Tibial artery (tissue), 4 donors: ENCODE data around the gene POU3F2.

Experiments used
- DNase-seq, 2 donors: peaks; one replicate each; pipeline ENCODE4 v3.0.0-alpha.2; 2019
- H3K27ac ChIP-seq, 2 donors: fragments of 200-600 bp; sonication (generic) in 1 of 2; 1 replicate in 1 of 2; 2 replicates in 1 of 2; pipeline ENCODE4 v1.5.1; 2018 to 2019; ENCODE audit warnings: mild to moderate bottlenecking in 1 of 2
- H3K27me3 ChIP-seq, 2 donors: fragments of 200-600 bp; sonication (generic) in 1 of 2; one replicate each; pipeline versions ENCODE4 v1.5.1 to v1.6.0; 2016 to 2019
- H3K36me3 ChIP-seq, 3 donors: fragments of 200-600 bp; sonication (generic) in 2 of 3; one replicate each; pipeline ENCODE4 v1.5.1; 2016 to 2019; ENCODE audit warnings: mild to moderate bottlenecking in 2 of 3
- H3K4me1 ChIP-seq, 4 donors: fragments of 200-600 bp; sonication (generic) in 2 of 4; 1 replicate in 3 of 4; 2 replicates in 1 of 4; pipeline ENCODE4 v1.5.1; 2016 to 2019
- H3K4me3 ChIP-seq, 2 donors: fragments of 200-600 bp; sonication (generic) in 1 of 2; 1 replicate in 1 of 2; 2 replicates in 1 of 2; pipeline ENCODE4 v1.5.1; 2018 to 2019; ENCODE audit warnings: mild to moderate bottlenecking in 2 of 2
- H3K9me3 ChIP-seq, 3 donors: fragments of 200-600 bp; sonication (generic) in 1 of 3; one replicate each; pipeline ENCODE4 v1.5.1; 2016 to 2019
- intact Hi-C: fragments of 100-400 bp; cut with DNase I; formaldehyde crosslinking; loops from one replicate; pipeline ENCODE4 v1.15.0; 2023; ENCODE audit warnings: low total_unique reads
- TF ChIP-seq, protein P1 (sequence below), 2 experiments: fragments of 200-600 bp in 1 of 2; fragments of 450-650 bp in 1 of 2; IDR thresholded peaks; one replicate each; pipeline ENCODE4 v1.5.1; 2017 to 2019; ENCODE audit warnings: antibody characterized with exemption in 2 of 2, mild to moderate bottlenecking in 1 of 2, moderate library complexity in 1 of 2

Gene POU3F2

GRCh38 chr6:98844244-98845210 is 10.2 kb downstream of the POU3F2 start:
- Histone ChIP-seq H3K4me3 (peak overlapping the region in 1 of 2 donors; percentile 34), H3K36me3 (no peaks in the 10 kb centered on the region), H3K27ac (no peak overlapping the region), H3K9me3 (no peaks in the 10 kb centered on the region), H3K27me3 (peaks cover 9 to 97% of the 10 kb centered on the region in 2 donors), H3K4me1 (peaks cover 0 to 43% (median 27%) of the 10 kb centered on the region in 4 donors)
- no peak for DNase-seq
- TF ChIP-seq, protein P1, sequence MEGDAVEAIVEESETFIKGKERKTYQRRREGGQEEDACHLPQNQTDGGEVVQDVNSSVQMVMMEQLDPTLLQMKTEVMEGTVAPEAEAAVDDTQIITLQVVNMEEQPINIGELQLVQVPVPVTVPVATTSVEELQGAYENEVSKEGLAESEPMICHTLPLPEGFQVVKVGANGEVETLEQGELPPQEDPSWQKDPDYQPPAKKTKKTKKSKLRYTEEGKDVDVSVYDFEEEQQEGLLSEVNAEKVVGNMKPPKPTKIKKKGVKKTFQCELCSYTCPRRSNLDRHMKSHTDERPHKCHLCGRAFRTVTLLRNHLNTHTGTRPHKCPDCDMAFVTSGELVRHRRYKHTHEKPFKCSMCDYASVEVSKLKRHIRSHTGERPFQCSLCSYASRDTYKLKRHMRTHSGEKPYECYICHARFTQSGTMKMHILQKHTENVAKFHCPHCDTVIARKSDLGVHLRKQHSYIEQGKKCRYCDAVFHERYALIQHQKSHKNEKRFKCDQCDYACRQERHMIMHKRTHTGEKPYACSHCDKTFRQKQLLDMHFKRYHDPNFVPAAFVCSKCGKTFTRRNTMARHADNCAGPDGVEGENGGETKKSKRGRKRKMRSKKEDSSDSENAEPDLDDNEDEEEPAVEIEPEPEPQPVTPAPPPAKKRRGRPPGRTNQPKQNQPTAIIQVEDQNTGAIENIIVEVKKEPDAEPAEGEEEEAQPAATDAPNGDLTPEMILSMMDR (IDR thresholded peaks at IDR 0.05): no peak
- intact Hi-C loops: no loop called here

DNA sequence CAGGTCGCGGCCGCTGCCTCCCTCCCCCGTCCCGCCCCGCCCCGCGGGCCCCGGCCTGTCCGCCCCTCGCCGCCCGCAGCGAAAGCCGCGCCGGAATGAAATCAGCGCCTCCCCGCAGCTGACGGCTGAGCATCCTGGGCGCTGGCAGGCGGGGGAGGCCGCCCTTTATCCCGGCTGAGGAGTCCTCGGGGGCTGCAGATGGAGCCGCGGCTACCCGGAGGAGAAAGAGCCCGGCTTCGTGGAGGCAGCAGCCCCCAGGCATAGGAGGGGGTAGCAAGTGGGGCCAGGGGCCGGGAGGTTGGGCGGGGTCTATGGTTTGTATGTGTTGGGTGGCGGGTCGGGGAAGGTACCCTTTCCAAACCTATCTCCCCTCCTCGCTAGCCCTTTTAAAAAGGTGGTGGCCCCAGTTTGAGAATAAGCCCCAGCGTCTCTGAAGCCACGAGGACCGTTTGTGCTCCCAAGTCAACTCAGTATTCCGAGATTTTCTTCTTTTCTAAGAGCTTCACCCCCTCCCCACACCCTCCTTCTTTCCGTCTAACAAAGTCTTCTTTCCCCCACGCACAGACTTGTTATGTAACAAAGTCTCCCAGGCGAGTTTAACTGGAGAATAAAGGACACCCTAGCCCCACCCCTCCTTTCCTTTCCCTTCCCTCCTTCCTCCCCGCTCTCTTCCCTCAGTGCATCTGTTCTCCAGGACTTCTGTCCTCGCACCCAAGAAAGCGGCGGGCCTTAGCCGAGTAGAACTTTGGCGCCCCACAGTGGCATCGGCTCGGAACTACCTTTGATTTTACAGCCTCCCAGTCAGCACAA is 11.0 kb downstream of the POU3F2 start:
- peaks cover 0 to 43% (median 27%) of the 10 kb centered on the region in 4 donors for H3K4me1 ChIP-seq
- peak overlapping the region in 1 of 2 donors; percentile 34 for H3K4me3 ChIP-seq
- intact Hi-C loops: no loop called here
- H3K27ac ChIP-seq: no peak overlapping the region
- H3K9me3 ChIP-seq: no peaks in the 10 kb centered on the region
- peak; percentile 69 to 83 for DNase-seq
- TF ChIP-seq, protein P1 (IDR thresholded peaks at IDR 0.05): peak; percentile 62 to 81
- H3K27me3 ChIP-seq: peaks cover 9 to 88% of the 10 kb centered on the region in 2 donors
- no peaks in the 10 kb centered on the region for H3K36me3 ChIP-seq

DNA sequence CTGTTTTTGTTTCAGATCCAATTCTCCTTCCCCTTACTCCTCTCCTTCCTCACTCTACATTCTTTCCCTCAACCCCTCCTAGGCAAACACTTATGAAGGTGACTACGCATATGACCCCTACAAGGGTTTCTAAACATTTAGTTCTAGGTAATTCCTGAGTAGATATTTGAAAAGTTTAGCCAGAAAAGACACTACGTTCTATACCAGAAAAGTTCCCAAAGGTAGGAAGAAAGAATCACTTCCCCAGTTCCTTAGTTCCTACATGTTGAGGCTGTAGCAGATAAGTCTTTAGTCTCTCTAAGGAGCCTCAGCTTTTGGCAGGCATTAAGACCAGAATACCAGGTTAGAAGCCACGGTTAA is 11.6 kb downstream of the POU3F2 start:
- H3K9me3 ChIP-seq: no peaks in the 10 kb centered on the region
- peaks cover 0 to 43% (median 27%) of the 10 kb centered on the region in 4 donors for H3K4me1 ChIP-seq
- DNase-seq: no peak
- peaks cover 9 to 83% of the 10 kb centered on the region in 2 donors for H3K27me3 ChIP-seq
- H3K4me3 ChIP-seq: no peak overlapping the region
- intact Hi-C loops: no loop called here
- TF ChIP-seq, protein P1 (IDR thresholded peaks at IDR 0.05): no peak
- H3K36me3 ChIP-seq: no peaks in the 10 kb centered on the region
- H3K27ac ChIP-seq: no peak overlapping the region

- peaks cover 9 to 70% of the 10 kb centered on the region in 2 donors for H3K27me3 ChIP-seq
- intact Hi-C loops: no loop called here
Observed at GRCh38 chr6:98847416-98847778, 13.0 kb downstream of the POU3F2 start.

More at GRCh38 chr6:98847416-98847778, 13.0 kb downstream of the POU3F2 start:
- H3K9me3 ChIP-seq: no peaks in the 10 kb centered on the region
- TF ChIP-seq, protein P1 (IDR thresholded peaks at IDR 0.05): no peak
- DNase-seq: no peak
- H3K4me1 ChIP-seq: peaks cover 0 to 42% (median 27%) of the 10 kb centered on the region in 4 donors
- no peak overlapping the region for H3K27ac ChIP-seq
- H3K36me3 ChIP-seq: no peaks in the 10 kb centered on the region
- H3K4me3 ChIP-seq: no peak overlapping the region
